GM12892 (cell line): ENCODE results near the gene TNS3.

Experiments
- DNase-seq: peaks from one replicate; pipeline ENCODE4 v3.0.0; 2011; ENCODE audit not compliant: insufficient read length
- FAIRE-seq: peaks from 2 replicates; lab custom pipeline; 2011; peaks lifted over from hg19 to GRCh38; lab: Jason Lieb, UNC
- POLR2A ChIP-seq: IDR thresholded peaks from 2 replicates; pipeline ENCODE4 v1.6.1; 2011; ENCODE audit warnings: low read depth, low read length, control low read depth
- POLR2AphosphoS5 ChIP-seq: IDR thresholded peaks from 2 replicates; pipeline ENCODE4 v1.6.1; 2011; ENCODE audit warnings: low read depth, low read length, control low read depth
- TAF1 ChIP-seq: IDR thresholded peaks from 2 replicates; pipeline ENCODE4 v1.6.1; 2011; ENCODE audit warnings: low read depth, mild to moderate bottlenecking, control low read depth, low read length, borderline replicate concordance

Gene TNS3

DNA sequence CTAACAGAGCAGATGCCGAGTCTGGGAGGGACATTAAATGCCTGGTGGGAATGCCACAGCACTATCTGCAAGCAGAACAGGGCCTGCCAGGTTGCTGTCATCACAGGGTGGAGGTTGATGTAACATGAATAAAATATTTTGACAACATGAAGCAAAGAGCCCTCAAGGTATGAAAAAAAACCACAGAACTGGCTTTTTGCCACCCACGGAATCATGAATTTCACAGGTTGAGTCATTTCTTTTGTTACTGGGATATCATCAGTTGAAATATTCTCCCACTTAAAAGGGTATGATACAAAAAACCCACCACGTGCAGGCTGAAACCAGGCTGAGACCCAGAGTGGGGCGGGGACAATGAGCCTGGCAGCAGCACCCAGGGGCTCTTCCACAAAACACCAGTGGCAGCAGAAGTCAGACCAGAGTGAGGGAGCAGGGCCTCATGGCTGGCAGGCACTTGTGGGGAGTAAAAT lies 220.1 kb downstream of the TNS3 start:
- DNase-seq = no peak
- FAIRE-seq = no peak
- TF ChIP-seq TAF1 = no peak
- no peak for TF ChIP-seq POLR2A
- TF ChIP-seq POLR2AphosphoS5 = no peak

DNA sequence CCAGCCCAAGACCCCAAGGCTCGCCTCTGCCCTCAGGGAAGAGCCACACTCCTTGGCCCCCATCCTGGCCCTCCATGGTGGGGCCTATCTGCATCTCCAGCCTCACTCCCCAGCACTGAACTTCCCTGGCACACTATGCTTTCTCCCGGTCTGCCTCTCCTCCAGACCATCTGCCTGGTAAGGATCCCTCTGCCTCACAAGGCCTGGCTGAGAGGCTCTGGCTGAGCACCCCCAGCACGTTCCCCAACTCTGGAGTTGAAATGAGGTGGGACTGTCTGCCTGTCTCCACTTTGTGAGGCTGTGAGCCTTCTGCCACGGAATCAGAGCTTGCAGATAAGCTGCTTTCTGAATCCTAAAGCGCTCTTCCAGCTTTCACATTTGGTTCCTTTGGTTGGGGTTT lies 220.7 kb downstream of the TNS3 start:
- DNase-seq (no peak), FAIRE-seq (no peak)
- TF ChIP-seq TAF1 (no peak), POLR2AphosphoS5 (no peak), POLR2A (no peak)

GRCh38 chr7:47360301-47360900 lies 221.5 kb downstream of the TNS3 start:
- FAIRE-seq = no peak
- no peak for DNase-seq
- TF ChIP-seq POLR2A = no peak
- no peak for TF ChIP-seq POLR2AphosphoS5
- TF ChIP-seq TAF1 = no peak

GRCh38 chr7:47358944-47359588 lies 222.8 kb downstream of the TNS3 start:
- no peak for DNase-seq
- FAIRE-seq = no peak
- no peak for TF ChIP-seq TAF1
- TF ChIP-seq POLR2A = no peak

DNA sequence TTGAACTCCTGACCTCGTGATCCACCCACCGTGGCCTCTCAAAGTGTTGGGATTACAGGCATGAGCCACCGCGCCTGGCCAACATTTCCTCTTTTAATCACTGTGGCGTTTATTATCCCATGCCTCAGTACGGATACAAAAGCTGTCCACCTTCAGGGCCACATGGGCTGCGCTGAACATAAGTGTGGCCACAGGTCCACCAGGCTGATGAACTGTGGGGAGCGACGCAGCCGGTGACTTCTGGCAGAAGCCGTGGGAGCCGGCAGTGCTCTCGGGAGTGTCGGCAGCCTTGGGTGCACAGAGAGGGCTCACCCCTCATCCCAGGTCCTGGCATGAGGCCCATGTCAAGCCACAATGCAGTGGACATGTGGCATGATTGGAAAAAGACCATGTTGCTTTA lies 223.6 kb downstream of the TNS3 start:
- no peak for FAIRE-seq

GRCh38 chr7:47357863-47358262 lies 224.0 kb downstream of the TNS3 start:
- TF ChIP-seq POLR2A = no peak
- no peak for TF ChIP-seq POLR2AphosphoS5
- TF ChIP-seq TAF1 = no peak
- FAIRE-seq (no peak), DNase-seq (no peak)

More for the DNA sequence above, 223.6 kb downstream of the TNS3 start:
- TF ChIP-seq POLR2A (no peak), POLR2AphosphoS5 (no peak), TAF1 (no peak)
- DNase-seq = no peak

DNA sequence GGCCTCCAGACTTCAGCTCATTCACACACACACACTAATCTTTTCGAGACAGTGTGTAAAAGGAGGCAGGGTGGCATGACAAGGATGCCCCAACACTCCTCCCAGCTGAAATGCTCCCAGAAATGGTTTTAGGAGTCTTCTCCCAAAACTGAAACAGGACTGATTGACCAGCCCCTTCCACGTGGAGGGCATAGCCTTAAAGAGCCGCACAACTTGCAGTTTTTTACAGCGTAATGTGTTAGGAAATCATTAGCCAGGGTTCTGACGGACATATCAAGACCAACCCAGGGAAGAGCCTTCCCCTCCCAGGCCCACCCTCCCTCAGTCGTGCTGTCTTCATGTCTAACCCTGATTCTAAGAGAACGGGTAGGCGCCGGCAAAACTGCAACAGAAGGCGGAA lies 224.6 kb downstream of the TNS3 start:
- FAIRE-seq (no peak), DNase-seq (no peak)
- TF ChIP-seq POLR2A (no peak), TAF1 (no peak), POLR2AphosphoS5 (no peak)

DNA sequence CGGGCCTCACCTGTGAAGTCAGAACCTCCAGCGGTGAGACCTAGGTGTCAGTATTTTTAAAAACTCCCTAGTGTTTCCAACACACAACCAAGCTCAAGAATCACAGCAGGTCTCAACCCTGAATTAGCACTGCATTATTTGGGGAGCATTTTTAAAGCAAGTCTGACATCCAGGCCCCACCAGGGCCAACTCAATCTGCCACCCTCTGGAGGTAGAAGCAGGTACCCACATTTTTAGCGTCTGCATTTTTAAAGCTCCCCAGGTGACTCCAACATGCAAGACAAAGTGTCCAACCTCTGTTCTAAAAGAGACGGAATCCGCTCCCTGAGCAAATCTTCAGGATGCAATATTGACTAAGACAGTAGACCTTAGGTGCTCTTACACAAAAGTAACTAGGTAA lies 225.7 kb downstream of the TNS3 start:
- TF ChIP-seq POLR2A (no peak), TAF1 (no peak)
- FAIRE-seq = no peak
- DNase-seq = no peak

DNA sequence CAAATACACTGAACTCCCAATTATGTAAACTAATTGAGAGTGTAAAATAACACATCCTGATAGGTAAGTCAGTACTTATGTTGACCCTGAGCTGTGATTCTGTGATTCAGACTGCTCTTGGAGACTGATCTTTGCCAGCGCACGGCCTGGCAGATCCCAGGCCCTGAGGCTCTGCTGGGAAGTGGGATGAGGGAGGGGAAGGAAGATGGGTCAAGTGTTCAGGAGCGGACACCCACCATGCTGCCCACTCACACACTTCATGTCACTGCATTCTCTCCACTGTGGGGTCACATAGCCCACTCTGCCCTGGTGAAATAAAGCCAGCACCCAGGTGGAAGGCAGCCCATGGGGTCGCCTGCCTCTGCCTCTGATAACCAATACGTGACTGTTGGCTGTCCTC lies 226.2 kb downstream of the TNS3 start:
- DNase-seq (no peak), FAIRE-seq (no peak)
- TF ChIP-seq POLR2A (no peak), POLR2AphosphoS5 (no peak), TAF1 (no peak)

DNA sequence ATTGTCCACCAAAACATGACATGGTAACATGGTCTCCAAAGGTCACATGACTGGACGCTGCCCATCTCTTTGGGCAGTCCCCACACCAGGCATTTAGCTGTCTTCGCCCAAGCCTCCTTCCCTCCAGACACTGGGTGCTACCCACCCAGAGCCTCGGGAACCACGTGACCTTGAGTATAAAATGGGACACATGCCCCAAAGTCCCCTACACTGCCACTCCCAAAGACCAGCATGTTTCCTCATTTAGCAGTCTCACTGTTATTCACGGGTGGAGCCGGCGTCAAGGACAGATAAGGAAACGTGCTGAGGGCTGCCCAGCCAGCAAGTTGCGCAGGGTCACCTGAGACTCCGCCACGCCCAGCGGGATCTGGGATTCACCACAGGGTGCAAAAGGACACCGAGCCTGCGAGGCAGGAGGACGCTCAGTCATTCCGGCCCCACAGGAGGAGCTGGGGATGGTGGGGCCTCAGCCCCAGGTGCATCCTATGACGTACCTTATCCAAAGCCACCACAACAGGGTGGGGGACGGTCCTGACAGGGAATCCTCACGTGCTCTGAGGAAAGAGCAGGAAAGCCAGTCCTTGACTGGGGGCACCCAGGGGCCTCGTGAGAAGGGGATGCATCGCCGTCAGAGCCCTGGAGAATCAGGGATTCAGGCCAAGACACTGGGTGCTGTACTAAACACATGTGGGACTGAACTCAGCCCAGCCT lies 226.9 kb downstream of the TNS3 start:
- TF ChIP-seq POLR2AphosphoS5 = no peak
- no peak for TF ChIP-seq TAF1
- TF ChIP-seq POLR2A = no peak
- DNase-seq (no peak), FAIRE-seq (no peak)

DNA sequence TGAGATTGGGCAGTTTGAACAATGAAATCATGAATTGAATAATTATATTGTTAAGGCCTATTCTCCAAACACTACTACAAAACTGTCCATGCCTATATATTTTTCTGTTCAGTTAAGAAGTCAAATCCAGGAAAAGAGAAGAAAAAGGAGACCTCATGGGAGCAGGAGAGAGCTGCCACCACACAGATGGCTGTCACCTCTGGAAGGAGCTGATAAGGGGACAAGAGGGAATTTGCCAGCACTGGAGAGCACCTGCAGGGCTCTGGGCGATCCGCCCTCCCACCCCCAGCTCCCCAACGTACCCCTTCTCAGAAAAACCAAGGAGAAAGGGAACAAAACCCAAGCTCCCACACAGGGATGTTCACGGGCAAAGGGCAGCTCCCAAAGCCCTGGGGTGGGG lies 227.8 kb downstream of the TNS3 start:
- TF ChIP-seq POLR2A (no peak), TAF1 (no peak), POLR2AphosphoS5 (no peak)
- DNase-seq (no peak), FAIRE-seq (no peak)
